Stimulated activated CD8-positive, alpha-beta memory T cell treated with anti-CD3 and anti-CD28 coated beads, Interleukin-7, amount 100 ng/mL, for 48 hours (primary cell): Measurements from ENCODE around the gene KRT84.
"Not testable (repeated sequence)": the region's sequence is repeated elsewhere in the genome, so short reads cannot be mapped to it uniquely, and the experiment has no call there.

Experiments used
- DNase-seq, 2 donors: peaks; one replicate each; pipeline ENCODE4 v3.0.0-alpha.2; 2020; ENCODE audit warnings: low read depth in 1 of 2; ENCODE audit errors: extremely low read depth in 1 of 2

KRT84 gene

GRCh38 chr12:52413202-52413601 is 27.8 kb upstream of the KRT84 start:
- DNase-seq, result no peak

GRCh38 chr12:52411815-52412214 is 26.4 kb upstream of the KRT84 start:
- DNase-seq, result no peak

- not testable (repeated sequence) for DNase-seq
These were observed 25.3 kb upstream of the KRT84 start for GRCh38 chr12:52410589-52411248.

- DNase-seq, result no peak
These were observed 22.5 kb upstream of the KRT84 start for GRCh38 chr12:52407918-52408317.

- no peak for DNase-seq
These were observed 20.5 kb upstream of the KRT84 start, which contains the start of gene KRT82 for GRCh38 chr12:52405922-52406385. KRT82 (minus strand) TSS chr12:52406335; CDS start chr12:52406277, 58 bp downstream.

GRCh38 chr12:52404951-52405350 is 19.5 kb upstream of the KRT84 start:
- no peak for DNase-seq

GRCh38 chr12:52403561-52403960 is 18.1 kb upstream of the KRT84 start:
- DNase-seq, result no peak

GRCh38 chr12:52402873-52403540 is 17.6 kb upstream of the KRT84 start:
- DNase-seq, result no peak

- DNase-seq, result no peak
These were observed 16.9 kb upstream of the KRT84 start for GRCh38 chr12:52402377-52402776.

GRCh38 chr12:52401926-52402325 is 16.5 kb upstream of the KRT84 start:
- DNase-seq, result no peak

GRCh38 chr12:52401526-52401925 is 16.1 kb upstream of the KRT84 start:
- DNase-seq, result no peak

- DNase-seq, result no peak
These were observed 15.5 kb upstream of the KRT84 start for GRCh38 chr12:52400906-52401305.

- no peak for DNase-seq
These were observed 14.3 kb upstream of the KRT84 start for GRCh38 chr12:52399756-52400155.

GRCh38 chr12:52398176-52398575 is 12.7 kb upstream of the KRT84 start:
- DNase-seq, result no peak

GRCh38 chr12:52396656-52397055 is 11.2 kb upstream of the KRT84 start:
- DNase-seq, result no peak

- no peak for DNase-seq
These were observed 10.4 kb upstream of the KRT84 start for GRCh38 chr12:52395761-52396434.

GRCh38 chr12:52394836-52395405 is 9.5 kb upstream of the KRT84 start:
- no peak for DNase-seq

- DNase-seq, result no peak
These were observed 7.1 kb upstream of the KRT84 start for GRCh38 chr12:52392465-52393007.

GRCh38 chr12:52391618-52392002 is 6.2 kb upstream of the KRT84 start:
- DNase-seq, result no peak

GRCh38 chr12:52390739-52391617 is 5.5 kb upstream of the KRT84 start:
- no peak for DNase-seq
